Activated T-cell treated with anti-CD3 and anti-CD28 coated beads, Interleukin-2, amount 50 U/mL, for 1 hour (primary cell): ENCODE results near the gene ASB2.

Experiments used
- DNase-seq: peaks from one replicate; pipeline ENCODE4 v3.0.0-alpha.2; 2020

Gene ASB2

GRCh38 chr14:93926245-93926872, 50.0 kb downstream of the ASB2 start:
- DNase-seq, result no peak

DNA sequence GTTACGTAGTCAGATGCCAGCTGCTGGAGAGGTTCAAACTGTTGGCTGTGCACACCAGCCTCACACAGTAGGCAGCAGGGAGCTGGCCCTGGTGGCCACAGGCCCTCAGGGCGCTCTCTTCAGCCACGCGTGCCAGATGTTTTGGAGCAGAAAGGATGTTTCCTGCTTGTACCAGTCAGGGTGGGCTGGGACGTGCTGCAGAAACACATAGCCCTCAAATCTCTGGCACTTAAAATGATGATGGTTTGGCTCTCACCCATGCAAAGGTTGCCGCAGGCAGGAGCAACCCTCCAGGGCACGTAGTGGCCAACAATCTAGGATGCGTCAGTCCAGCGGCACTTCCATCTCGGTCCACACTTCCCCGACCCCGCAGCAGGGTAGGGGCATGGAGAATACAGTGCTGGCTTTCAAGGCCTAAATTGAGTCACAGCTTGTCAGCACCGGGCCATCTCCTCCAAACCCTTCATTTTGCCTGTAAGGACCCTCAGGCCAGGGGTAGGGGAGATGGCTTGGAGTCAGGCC, 50.9 kb downstream of the ASB2 start:
- no peak for DNase-seq

- no peak for DNase-seq
Observed at GRCh38 chr14:93924592-93925355, 51.6 kb downstream of the ASB2 start.

DNA sequence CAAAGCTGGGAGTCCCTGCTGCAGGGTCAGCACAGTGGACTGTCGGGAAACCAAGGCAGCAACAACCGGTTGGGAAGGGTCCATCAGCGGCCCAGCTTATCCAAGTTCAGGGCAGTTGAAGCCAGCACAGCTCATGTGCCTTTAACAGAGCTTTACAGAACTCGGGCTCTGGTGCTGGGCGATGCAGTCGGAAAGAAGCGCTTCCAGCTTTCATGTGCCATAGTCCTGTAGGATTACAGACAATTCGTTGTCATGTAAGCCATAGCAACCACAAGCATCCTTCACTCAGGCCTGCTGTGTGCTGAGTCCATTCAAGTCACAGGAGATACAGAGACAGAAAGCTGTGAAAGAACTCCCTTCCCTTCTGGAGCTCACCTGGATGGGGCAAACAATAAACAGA, 52.7 kb downstream of the ASB2 start:
- no peak for DNase-seq

- no peak for DNase-seq
Observed at GRCh38 chr14:93921001-93921806, 55.2 kb downstream of the ASB2 start.

GRCh38 chr14:93917141-93917540, 59.2 kb downstream of the ASB2 start:
- no peak for DNase-seq

- no peak for DNase-seq
Observed at GRCh38 chr14:93916498-93916897, 59.9 kb downstream of the ASB2 start.

DNA sequence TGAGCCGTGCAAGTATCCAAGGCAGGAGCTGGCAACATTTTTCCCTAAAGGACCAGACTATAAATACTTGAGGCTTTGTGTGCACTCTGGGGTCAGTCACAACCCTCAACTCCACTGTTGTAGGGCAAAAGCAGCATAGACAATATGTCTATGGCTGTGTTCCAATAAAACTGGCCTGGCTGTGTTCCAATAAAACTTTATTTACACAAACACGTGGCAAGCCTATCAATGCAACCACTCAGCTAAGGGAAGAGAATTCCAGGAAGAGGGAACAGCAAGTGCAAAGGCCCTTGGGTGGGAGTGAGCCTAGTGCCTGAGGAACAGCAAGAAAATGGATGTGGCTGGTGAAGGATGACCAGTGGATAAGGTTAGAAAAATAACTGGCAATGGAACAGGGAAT, 60.6 kb downstream of the ASB2 start:
- no peak for DNase-seq

DNA sequence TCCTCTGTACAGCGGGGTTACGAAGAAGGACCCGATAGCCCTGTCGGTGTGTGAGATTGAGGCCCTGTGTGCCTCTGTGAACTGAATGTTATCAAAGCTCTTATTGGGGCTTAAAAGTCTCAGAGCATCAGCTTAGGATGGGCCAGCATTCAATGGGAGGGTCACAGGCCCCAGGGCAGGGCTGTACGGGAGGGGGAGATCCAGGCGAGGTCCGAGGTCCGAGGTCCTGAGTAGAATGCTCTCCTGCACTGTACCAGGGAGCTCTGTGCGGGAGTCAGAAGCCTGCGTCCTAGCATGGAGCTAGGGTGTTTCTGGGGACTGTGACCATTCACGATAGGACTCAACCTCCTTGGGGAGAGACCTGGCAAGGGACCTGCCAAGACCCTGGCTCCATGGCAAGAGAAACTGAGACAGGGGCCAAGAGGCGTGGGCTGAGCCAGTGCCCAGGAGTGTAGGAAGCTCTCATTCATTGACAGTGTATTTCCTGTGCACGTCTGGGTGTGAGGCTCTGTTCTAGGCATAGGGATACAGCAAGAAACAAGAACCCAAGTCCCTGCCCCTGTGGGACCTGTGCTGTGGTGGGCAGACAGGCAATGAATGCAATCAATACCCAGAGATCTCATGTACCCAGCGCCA, 61.2 kb downstream of the ASB2 start:
- DNase-seq, result no peak

DNA sequence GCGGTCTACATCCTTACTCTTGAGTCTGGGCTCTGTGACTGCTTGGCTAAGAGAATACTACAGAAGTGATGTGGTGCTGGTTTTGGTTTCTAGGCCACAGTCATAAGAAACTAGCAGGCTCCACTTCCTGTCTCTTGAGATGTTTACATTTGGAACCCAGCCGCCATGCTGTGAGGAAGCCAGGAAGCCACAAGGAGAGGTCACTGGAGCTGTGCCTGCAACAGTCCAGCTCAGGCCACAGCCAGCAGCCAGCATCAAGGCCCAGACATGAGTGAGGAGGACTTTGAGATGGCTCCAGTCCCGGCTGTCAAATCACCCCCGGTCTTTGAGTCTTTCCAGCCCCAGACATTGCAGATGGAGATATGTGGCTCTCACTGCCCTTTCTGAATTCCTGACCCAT, 62.1 kb downstream of the ASB2 start:
- no peak for DNase-seq

- no peak for DNase-seq
Observed at GRCh38 chr14:93912782-93913181, 63.6 kb downstream of the ASB2 start.

DNA sequence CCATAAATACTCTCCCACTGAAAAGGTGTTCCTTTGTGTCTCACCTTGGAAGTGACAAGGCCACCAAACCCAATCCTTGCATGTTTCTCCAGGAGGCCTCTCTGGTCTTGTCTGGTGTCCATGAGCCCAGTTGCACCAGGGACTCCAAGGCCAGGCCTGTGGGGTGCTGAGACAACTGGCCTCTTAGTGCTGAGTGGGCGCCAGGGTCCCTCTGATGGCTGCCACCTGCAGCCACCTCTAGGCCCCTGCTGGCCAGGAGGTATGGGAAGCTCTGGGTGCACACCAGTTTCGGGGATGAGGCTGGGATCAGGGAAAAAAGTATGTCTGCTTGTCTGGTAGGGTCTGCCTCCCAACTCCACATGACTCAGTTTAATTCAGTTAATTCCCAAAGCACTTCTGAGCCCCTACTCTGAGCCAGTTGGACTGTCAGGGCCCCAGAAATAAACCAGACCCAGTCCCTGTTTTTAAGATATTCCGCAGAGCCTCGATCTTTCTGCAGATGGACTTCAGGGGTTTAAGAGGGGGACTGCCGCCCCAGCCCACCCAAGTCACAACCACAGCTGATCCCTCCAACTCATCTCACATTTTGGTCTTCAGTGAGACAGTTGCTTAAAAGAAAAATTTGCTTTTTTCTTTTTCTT, 64.3 kb downstream of the ASB2 start:
- no peak for DNase-seq

- DNase-seq, result no peak
Observed at GRCh38 chr14:93909429-93910128, 66.8 kb downstream of the ASB2 start.

DNA sequence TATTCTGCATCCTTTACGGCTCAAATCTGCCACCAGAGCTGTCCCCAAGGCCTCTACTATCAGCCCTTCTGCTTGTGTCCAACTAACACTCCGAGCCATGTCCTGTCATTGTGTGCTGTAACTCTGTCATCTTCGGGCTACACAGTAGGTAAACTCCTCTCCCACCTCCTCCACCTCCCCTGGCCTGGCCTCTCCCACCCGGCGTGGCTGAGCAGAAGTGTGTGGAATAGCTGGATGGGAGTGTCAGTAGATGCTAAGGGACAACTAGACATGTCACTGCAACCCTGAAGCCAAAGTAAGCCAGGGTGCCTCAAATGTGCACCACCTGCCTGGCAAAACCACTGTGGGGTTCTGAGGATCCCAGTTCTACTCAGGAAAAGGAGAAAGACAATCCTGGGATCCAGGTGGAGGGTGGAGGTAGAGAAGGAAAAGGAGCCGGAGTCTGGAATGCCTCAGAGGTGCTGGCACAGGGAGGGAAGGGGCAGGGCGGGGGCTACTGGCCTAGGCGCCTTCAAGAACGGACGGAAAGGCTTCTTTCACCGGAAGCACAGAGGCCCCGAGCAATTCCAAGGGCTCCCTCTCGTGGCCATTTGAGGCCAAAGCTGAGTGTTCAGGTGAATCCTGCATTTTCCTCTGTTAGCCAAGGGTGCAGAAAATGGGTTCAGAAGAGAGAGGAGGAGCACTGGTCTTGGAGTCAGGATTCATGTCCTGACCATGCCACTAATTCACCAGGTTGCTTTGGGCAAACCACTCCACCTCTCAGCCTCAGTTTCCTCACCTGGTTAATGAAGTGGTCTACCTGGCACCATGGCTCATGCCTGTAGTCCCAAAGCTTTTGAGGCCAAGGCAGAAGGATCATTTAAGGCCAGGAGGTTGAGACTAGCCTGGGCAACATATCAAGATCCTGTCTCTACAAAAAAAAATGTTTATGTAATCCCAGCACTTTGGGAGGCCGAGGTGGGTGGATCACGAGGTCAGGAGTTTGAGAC, 69.7 kb downstream of the ASB2 start:
- peak; percentile 47 for DNase-seq

DNA sequence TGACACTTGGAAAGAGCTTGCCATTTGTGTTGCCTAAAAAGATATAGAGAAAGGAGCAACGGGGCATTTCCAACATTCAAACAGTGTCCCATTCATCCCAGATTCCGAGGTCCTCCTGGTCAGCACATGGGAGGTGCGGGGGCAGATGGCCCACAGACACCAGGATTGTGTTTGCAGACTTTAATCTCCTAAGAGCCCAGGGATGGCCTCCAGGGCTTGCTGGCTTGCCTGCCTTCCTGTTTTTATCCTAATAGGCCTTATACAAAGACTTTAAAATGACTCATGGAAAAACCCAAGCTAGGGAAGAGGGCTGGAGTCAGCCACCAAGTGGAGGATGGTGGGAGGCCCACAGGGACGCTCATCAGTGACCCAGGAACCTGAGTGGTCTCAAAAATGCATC, 70.7 kb downstream of the ASB2 start:
- no peak for DNase-seq

GRCh38 chr14:93903342-93904184, 72.8 kb downstream of the ASB2 start:
- no peak for DNase-seq

- no peak for DNase-seq
Observed at GRCh38 chr14:93902619-93903307, 73.6 kb downstream of the ASB2 start.

- DNase-seq, result no peak
Observed at GRCh38 chr14:93901813-93902212, 74.6 kb downstream of the ASB2 start.

- no peak for DNase-seq
Observed at GRCh38 chr14:93898731-93899130, 77.6 kb downstream of the ASB2 start.
